Upper lobe of left lung (tissue), 6 donors: ENCODE measurements around the gene PARD6A. TPM values are rescaled to one million over a fixed set of nuclear protein-coding genes. Genes with fewer than 3 reads are reported as not detected.
A peak's percentile ranks its signal among the peaks of the same experiment; 100 is the strongest.

ENCODE experiments used
- ATAC-seq, 2 donors: fragments of 200-7000 bp; cut with Tn5 transposase; one replicate each; pipeline ENCODE4 v1.9.1; 2022; ENCODE audit warnings: mild to moderate bottlenecking in 2 of 2, moderate library complexity in 2 of 2; ENCODE audit not compliant: low FRiP score in 2 of 2
- DNase-seq, 2 donors: peaks; one replicate each; pipeline ENCODE4 v3.0.0-alpha.2; 2019 to 2020
- H3K27ac ChIP-seq, 4 donors: fragments of 200-600 bp; sonication (generic); one replicate each; pipeline ENCODE4 v1.5.1; 2016 to 2019
- H3K27me3 ChIP-seq, 4 donors: fragments of 200-600 bp; sonication (generic); one replicate each; pipeline ENCODE4 v1.5.1; 2017 to 2019
- H3K36me3 ChIP-seq, 4 donors: fragments of 200-600 bp; sonication (generic); one replicate each; pipeline ENCODE4 v1.5.1; 2016 to 2019
- H3K4me1 ChIP-seq, 4 donors: fragments of 200-600 bp; sonication (generic); one replicate each; pipeline ENCODE4 v1.5.1; 2018 to 2019
- H3K4me3 ChIP-seq, 4 donors: fragments of 200-600 bp; sonication (generic); one replicate each; pipeline ENCODE4 v1.5.1; 2017 to 2019; ENCODE audit warnings: mild to moderate bottlenecking in 2 of 4, moderate library complexity in 1 of 4
- H3K9me3 ChIP-seq, 4 donors: fragments of 200-600 bp; sonication (generic); one replicate each; pipeline ENCODE4 v1.5.1; 2018 to 2019
- CTCF ChIP-seq, 6 experiments: fragments of 450-650 bp in 4 of 6; fragments of 200-600 bp in 2 of 6; sonication (generic) in 2 of 6; IDR thresholded peaks; one replicate each; pipeline ENCODE4 v1.5.1; 2016 to 2019; ENCODE audit warnings: antibody characterized with exemption in 6 of 6
- EP300 ChIP-seq, 4 donors: sonication (generic); formaldehyde crosslinking; IDR thresholded peaks; one replicate each; pipeline ENCODE4 v1.5.1; 2017; ENCODE audit warnings: antibody characterized with exemption in 4 of 4, control low read depth in 2 of 4
- POLR2A ChIP-seq, 4 donors: fragments of 450-650 bp; IDR thresholded peaks; one replicate each; pipeline ENCODE4 v1.5.1; 2016 to 2017; ENCODE audit warnings: antibody characterized with exemption in 4 of 4, mild to moderate bottlenecking in 2 of 4
- POLR2AphosphoS5 ChIP-seq, 2 donors: sonication (generic); formaldehyde crosslinking; IDR thresholded peaks; one replicate each; pipeline ENCODE4 v1.5.1; 2017; ENCODE audit warnings: antibody characterized with exemption in 2 of 2
- WGBS, 2 donors: methylation state at CpG; one replicate each; pipeline ENCODE4 v1.1.5; 2017 to 2018; 5-methylcytosine and 5-hydroxymethylcytosine counted together
- total RNA-seq, 6 donors: library from RNA; depleted of rRNA in 4 of 6; stranded (reverse); fragments of >200 nt in 4 of 6; gene quantifications; one replicate each; pipeline versions ENCODE4 v1.1.0 to v1.2.1, GENCODE V29; 2016 to 2021
- donor health status: DM: no; HTN: no; CAD: no; lungs with moderate emphysema.
- donor health status: DM: no; HTN: yes; CAD: no; lungs with severe emphysema.

PARD6A gene
- total RNA-seq, 6 donors from 2014 or later = 2.1 to 9.3 (median 6.6) TPM

DNA sequence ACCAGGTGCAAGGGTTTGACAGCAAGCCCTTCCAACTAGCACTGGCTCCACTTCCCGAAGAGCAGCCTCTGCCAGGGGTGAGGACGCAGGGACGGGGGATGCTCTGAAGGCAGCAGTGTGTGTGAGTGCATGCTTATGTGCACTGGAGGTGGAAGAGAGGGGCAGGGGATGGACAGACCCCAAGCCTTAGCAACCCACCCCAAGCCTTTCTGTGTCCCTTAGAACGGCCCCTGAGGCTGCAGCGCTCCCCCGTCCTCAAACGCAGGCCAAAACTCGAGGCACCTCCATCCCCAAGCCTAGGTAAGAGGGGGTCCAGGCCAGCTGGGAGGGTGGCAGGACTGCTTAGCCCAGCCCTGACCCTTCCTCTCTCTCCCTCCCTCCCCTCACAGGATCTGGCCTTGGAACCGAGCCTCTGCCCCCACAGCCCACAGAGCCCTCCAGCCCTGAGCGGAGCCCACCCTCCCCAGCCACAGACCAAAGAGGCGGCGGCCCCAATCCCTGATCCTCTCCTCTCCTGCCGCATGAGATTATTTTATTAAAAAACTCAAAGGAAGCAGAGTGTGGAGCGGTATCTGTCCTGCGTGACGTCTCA is 3.6 kb upstream of the PARD6A start:
- Histone ChIP-seq H3K36me3 (peaks cover 0 to 15% (median 10%) of the 10 kb centered on the region in 4 donors), H3K9me3 (no peaks in the 10 kb centered on the region), H3K27me3 (peaks cover 0 to 17% (median 7%) of the 10 kb centered on the region in 4 donors), H3K4me1 (peaks cover 23 to 39% (median 29%) of the 10 kb centered on the region in 4 donors), H3K27ac (no peak overlapping the region), H3K4me3 (no peak overlapping the region)
- no peak for TF ChIP-seq CTCF (IDR thresholded peaks at IDR 0.05)
- TF ChIP-seq POLR2AphosphoS5 (IDR thresholded peaks at IDR 0.05) = no peak
- TF ChIP-seq EP300 (IDR thresholded peaks at IDR 0.05) = no peak
- TF ChIP-seq POLR2A (IDR thresholded peaks at IDR 0.05) = no peak
- ATAC-seq = no peak
- no peak for DNase-seq
- 93 to 97% methylated on average over 15 to 16 of the region's 16 CpGs for WGBS, 2 donors

GRCh38 chr16:67657751-67658518 is 2.8 kb upstream of the PARD6A start:
- H3K4me3 ChIP-seq = no peak overlapping the region
- H3K27ac ChIP-seq = no peak overlapping the region
- DNase-seq (peak in 1 of 2 donors; percentile 45), ATAC-seq (no peak)
- 79 to 93% methylated on average over 7 to 14 of the region's 18 CpGs for WGBS, 2 donors
- no peaks in the 10 kb centered on the region for H3K9me3 ChIP-seq
- peaks cover 23 to 34% (median 25%) of the 10 kb centered on the region in 4 donors for H3K4me1 ChIP-seq
- no peak for TF ChIP-seq EP300 (IDR thresholded peaks at IDR 0.05)
- TF ChIP-seq POLR2AphosphoS5 (IDR thresholded peaks at IDR 0.05) = no peak
- no peak for TF ChIP-seq POLR2A (IDR thresholded peaks at IDR 0.05)
- TF ChIP-seq CTCF (IDR thresholded peaks at IDR 0.05) = no peak
- H3K36me3 ChIP-seq = peaks cover 0 to 20% (median 16%) of the 10 kb centered on the region in 4 donors
- H3K27me3 ChIP-seq = peaks cover 0 to 17% (median 7%) of the 10 kb centered on the region in 4 donors

- Histone ChIP-seq H3K4me1 (peaks cover 16 to 25% (median 17%) of the 10 kb centered on the region in 4 donors), H3K9me3 (no peaks in the 10 kb centered on the region), H3K27me3 (peaks cover 0 to 7% (median 3%) of the 10 kb centered on the region in 4 donors), H3K36me3 (peaks cover 0 to 27% (median 23%) of the 10 kb centered on the region in 4 donors), H3K4me3 (peak overlapping the region; percentile 76 to 90 (median 88)), H3K27ac (peak overlapping the region in 2 of 4 donors; percentile 90 to 92)
- ATAC-seq (no peak), DNase-seq (no peak)
- 43 to 51% methylated on average over 8 to 20 of the region's 21 CpGs for WGBS, 2 donors
- TF ChIP-seq CTCF (IDR thresholded peaks at IDR 0.05) (no peak), POLR2AphosphoS5 (IDR thresholded peaks at IDR 0.05) (no peak), EP300 (IDR thresholded peaks at IDR 0.05) (no peak), POLR2A (IDR thresholded peaks at IDR 0.05) (no peak)
Measured at GRCh38 chr16:67658849-67659674, 1.7 kb upstream of the PARD6A start.

DNA sequence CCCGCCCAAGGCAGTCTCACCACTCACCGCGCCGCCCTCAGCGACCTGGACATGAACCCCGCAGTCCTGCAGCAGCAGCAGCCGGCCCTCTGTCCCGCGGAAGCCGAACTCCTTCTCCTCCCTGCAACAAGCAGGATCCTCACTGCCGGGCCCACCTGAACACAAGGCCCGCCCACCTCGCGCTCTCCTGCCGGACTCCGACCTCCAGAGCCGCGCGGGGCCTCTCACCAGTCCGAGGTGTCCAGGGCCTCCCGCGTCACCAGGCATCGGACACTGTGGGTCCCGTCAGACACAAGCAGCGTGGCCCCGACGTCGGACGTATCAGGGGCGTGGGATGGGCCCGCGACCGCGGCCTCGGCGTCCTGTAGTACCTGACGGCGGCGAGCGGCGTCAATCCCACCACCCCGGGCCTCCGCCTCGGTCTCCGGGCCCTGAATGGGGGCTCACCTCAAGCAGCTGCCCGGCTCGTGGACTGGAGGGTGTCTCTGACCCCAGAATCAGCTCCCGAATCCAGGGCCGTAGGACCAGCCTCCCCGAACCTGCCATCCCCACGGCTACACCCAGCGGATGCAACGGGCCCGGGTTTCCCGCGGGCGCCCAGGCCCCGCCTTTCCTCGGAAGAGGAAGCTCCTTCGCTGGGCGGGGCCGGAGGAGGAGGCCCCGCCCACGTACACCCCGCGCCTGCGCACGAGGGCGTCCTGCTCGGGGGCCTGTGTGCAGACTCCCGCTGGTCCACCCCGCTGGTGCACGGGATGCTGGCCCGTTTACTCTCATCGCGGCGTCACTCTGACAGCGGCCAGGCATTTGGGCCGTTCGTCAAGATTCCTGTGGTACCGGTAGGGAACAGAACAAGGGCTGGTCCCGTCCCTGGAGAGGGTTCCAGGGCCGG is 841 bp upstream of the PARD6A start, which contains the start of gene ACD:
ACD (minus strand) TSS at position 586 of the 889 bp plus-strand sequence; CDS start at position 546, 40 bp downstream.
- peak within 1 kb of the TSS; percentile 76 to 90 (median 88) for H3K4me3 ChIP-seq
- DNase-seq = peak; percentile 91 to 99
- H3K9me3 ChIP-seq = no peaks in the 10 kb centered on the region
- peaks cover 16 to 25% (median 17%) of the 10 kb centered on the region in 4 donors for H3K4me1 ChIP-seq
- TF ChIP-seq POLR2A (IDR thresholded peaks at IDR 0.05) (peak in 3 of 4 donors; percentile 43 to 91 (median 64)), POLR2AphosphoS5 (IDR thresholded peaks at IDR 0.05) (peak; percentile 76 to 86), EP300 (IDR thresholded peaks at IDR 0.05) (no peak), CTCF (IDR thresholded peaks at IDR 0.05) (no peak)
- peak within 1 kb of the TSS; percentile 86 to 92 (median 90) for H3K27ac ChIP-seq
- WGBS, 2 donors = 0% methylated on average over 1 to 53 of the region's 83 CpGs
- ATAC-seq = peak; percentile 95 to 96
- H3K36me3 ChIP-seq = peaks cover 0 to 31% (median 23%) of the 10 kb centered on the region in 4 donors
- no peaks in the 10 kb centered on the region for H3K27me3 ChIP-seq
